22Rv1 (cell line): ENCODE measurements around the gene BTBD8.

Source experiments
- H3K27ac ChIP-seq: fragments of 450-650 bp; 2 replicates; pipeline ENCODE4 v1.5.1; 2017
- ZFX ChIP-seq: fragments of 450-650 bp; IDR thresholded peaks from 2 replicates; pipeline ENCODE4 v1.6.1; 2017; ENCODE audit warnings: antibody characterized with exemption, borderline replicate concordance
- TF ChIP-seq, protein P1 (sequence below): fragments of 450-650 bp; IDR thresholded peaks from 2 replicates; pipeline ENCODE4 v1.5.1; 2017; ENCODE audit warnings: mild to moderate bottlenecking

Gene BTBD8

DNA sequence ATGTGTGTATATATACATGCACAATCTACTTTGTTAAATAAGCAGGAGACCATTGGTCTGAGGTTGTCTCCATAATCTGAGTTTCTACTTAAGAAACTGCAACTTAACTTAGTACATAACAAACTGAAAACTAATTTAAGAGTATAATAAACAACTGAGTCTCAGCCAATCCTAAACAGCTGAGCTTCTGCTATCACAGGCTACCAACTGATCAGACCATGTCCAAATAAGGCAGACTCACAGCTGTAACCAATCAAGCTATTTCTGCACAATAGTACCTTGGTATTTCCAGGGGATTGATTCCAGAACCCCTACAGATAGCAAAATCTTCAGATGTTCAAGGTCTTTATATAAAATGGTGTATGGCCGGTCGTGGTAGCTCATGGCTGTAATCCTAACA is 111.6 kb downstream of the BTBD8 start:
- TF ChIP-seq, protein P1, sequence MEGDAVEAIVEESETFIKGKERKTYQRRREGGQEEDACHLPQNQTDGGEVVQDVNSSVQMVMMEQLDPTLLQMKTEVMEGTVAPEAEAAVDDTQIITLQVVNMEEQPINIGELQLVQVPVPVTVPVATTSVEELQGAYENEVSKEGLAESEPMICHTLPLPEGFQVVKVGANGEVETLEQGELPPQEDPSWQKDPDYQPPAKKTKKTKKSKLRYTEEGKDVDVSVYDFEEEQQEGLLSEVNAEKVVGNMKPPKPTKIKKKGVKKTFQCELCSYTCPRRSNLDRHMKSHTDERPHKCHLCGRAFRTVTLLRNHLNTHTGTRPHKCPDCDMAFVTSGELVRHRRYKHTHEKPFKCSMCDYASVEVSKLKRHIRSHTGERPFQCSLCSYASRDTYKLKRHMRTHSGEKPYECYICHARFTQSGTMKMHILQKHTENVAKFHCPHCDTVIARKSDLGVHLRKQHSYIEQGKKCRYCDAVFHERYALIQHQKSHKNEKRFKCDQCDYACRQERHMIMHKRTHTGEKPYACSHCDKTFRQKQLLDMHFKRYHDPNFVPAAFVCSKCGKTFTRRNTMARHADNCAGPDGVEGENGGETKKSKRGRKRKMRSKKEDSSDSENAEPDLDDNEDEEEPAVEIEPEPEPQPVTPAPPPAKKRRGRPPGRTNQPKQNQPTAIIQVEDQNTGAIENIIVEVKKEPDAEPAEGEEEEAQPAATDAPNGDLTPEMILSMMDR: no peak
- TF ChIP-seq ZFX: no peak
- no peak overlapping the region for H3K27ac ChIP-seq

- H3K27ac ChIP-seq: no peak overlapping the region
- TF ChIP-seq, protein P1: no peak
- TF ChIP-seq ZFX: no peak
Observed at GRCh38 chr1:92192246-92192645, 112.1 kb downstream of the BTBD8 start.

DNA sequence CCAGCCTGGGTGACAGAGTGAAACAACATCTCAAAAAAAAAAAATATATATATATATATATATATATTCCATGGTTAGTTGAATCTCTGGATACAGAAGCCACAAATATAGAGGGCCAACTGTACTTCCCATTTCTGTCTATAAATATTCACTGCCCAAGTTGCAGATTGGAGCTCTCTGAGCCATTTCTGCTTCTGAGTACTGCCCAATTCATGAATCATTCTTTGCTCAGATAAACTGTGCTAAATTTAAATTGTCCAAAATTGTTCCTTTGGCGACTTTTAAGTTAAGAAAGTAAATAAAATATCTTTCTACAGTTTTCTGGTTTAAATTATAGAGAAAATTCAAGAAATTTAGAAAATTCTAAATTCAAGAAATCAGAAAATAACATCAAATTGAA is 114.4 kb downstream of the BTBD8 start:
- no peak for TF ChIP-seq ZFX
- TF ChIP-seq, protein P1: no peak
- no peak overlapping the region for H3K27ac ChIP-seq

DNA sequence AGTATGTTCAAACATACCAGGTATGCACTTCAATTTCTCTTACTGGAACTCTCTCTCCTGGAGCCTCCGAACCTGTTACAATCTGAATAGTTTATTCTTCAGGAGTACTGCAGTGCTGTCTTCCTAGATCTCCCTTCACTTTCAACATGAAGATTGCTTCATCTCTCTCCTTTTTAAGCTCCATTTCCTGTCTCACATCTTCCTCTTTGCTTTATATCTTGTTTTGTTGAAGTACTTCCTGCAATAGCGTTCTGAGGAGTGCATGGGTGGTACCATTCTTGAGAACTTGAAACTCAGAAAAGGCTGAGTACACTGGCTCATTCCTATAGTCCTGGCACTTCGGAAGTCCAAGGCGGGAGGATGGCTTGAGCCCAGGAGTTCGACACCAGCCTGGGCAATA is 121.8 kb downstream of the BTBD8 start:
- TF ChIP-seq, protein P1: no peak
- TF ChIP-seq ZFX: no peak
- no peak overlapping the region for H3K27ac ChIP-seq

DNA sequence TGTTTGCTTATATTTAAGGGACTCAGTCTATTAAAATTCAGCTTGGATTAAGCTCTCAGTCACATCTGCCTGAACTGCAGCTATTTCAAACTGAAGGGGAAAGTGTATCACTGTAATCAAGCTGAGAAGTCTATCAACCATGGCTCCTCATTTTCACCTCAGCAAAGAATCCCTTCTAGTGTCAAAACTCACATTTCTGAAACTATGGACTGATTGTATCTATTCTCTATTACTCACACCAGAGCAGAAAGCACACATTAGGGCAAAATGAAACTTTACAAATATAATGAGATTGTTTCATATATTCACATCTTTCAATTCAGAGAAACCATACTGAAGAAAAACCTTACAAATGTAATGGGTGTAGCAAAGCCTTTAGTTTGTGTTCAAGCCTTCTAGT is 123.0 kb downstream of the BTBD8 start:
- TF ChIP-seq, protein P1: no peak
- TF ChIP-seq ZFX: no peak
- no peak overlapping the region for H3K27ac ChIP-seq

DNA sequence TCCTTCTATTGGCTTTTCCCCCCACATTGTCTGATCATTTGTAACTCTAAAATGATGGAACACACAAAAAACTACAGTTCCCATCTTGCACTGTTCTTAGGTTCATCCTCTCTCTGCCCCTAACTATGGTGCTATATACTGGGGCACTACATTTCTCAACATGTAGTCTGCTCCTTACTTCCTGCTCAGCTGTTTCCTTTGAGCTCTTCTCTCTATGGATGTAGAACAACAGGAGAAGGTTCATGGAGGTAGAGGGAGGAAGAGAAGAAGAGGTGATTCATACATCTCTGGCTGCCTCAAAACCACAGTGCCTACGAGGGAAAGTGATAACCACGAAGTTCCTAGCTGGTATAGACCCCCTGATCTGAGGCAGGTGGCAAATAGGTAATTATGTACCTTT is 130.6 kb downstream of the BTBD8 start:
- TF ChIP-seq, protein P1: no peak
- no peak for TF ChIP-seq ZFX
- no peak overlapping the region for H3K27ac ChIP-seq

GRCh38 chr1:92211166-92211565 is 131.0 kb downstream of the BTBD8 start:
- no peak for TF ChIP-seq ZFX
- TF ChIP-seq, protein P1: no peak
- no peak overlapping the region for H3K27ac ChIP-seq
